PC-9 (cell line): ENCODE data around the gene XYLB.

Source experiments
- EZH2 ChIP-seq: fragments of 200-600 bp; sonication (generic); IDR thresholded peaks from 2 replicates; pipeline ENCODE4 v1.8.0; 2017; ENCODE audit warnings: antibody characterized with exemption, low read depth
- TF ChIP-seq, protein P1 (sequence below): fragments of 200-600 bp; sonication (generic); conservative IDR thresholded peaks from 2 replicates; pipeline ENCODE4 v1.6.1; 2017; ENCODE audit warnings: mixed run types, antibody characterized with exemption, mild to moderate bottlenecking, moderate library complexity

DNA sequence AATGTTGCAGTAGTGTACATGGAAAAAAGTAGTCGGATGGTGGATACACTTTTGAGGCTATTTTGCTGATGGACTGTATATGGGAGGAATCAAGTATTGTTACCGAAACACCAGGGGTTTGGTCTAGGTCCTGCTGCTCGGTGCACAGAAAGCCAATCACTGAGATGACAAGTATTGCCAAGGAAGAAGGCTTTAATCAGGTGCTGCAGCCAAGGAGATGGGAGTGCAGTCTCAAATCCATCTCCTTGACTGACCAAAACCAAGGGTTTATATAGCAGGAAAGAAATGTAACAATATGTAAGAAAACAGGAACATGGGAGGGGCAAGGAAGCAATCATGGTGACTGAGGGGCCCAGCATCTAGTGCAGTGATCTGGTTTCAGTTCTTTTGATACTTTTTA is 104.3 kb downstream of the XYLB start:
- TF ChIP-seq, protein P1, sequence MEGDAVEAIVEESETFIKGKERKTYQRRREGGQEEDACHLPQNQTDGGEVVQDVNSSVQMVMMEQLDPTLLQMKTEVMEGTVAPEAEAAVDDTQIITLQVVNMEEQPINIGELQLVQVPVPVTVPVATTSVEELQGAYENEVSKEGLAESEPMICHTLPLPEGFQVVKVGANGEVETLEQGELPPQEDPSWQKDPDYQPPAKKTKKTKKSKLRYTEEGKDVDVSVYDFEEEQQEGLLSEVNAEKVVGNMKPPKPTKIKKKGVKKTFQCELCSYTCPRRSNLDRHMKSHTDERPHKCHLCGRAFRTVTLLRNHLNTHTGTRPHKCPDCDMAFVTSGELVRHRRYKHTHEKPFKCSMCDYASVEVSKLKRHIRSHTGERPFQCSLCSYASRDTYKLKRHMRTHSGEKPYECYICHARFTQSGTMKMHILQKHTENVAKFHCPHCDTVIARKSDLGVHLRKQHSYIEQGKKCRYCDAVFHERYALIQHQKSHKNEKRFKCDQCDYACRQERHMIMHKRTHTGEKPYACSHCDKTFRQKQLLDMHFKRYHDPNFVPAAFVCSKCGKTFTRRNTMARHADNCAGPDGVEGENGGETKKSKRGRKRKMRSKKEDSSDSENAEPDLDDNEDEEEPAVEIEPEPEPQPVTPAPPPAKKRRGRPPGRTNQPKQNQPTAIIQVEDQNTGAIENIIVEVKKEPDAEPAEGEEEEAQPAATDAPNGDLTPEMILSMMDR, result no peak
- no peak for TF ChIP-seq EZH2
